HG03280 (cell line): ENCODE measurements around the gene ADAMTS1.

ENCODE experiments used
- ATAC-seq: cut with Tn5 transposase; IDR thresholded peaks from one replicate; pipeline ENCODE4 v1.9.1; 2021; ENCODE audit warnings: mild to moderate bottlenecking, moderate library complexity; ENCODE audit not compliant: unreplicated experiment

ADAMTS1 gene

GRCh38 chr21:26845759-26846035, 488 bp upstream of the ADAMTS1 start:
- no peak for ATAC-seq

GRCh38 chr21:26844258-26845065, 747 bp downstream of the ADAMTS1 start:
- ATAC-seq, result no peak

- no peak for ATAC-seq
Measured at GRCh38 chr21:26843933-26844257, 1.3 kb downstream of the ADAMTS1 start.

- no peak for ATAC-seq
Measured at GRCh38 chr21:26842974-26843932, 2.0 kb downstream of the ADAMTS1 start.

- no peak for ATAC-seq
Measured at GRCh38 chr21:26842300-26842699, 2.9 kb downstream of the ADAMTS1 start.

GRCh38 chr21:26840912-26841311, 4.3 kb downstream of the ADAMTS1 start:
- no peak for ATAC-seq

GRCh38 chr21:26840201-26840600, 5.0 kb downstream of the ADAMTS1 start:
- no peak for ATAC-seq

GRCh38 chr21:26837539-26837938, 7.7 kb downstream of the ADAMTS1 start:
- ATAC-seq, result no peak

- no peak for ATAC-seq
Measured at GRCh38 chr21:26836528-26836927, 8.7 kb downstream of the ADAMTS1 start.

GRCh38 chr21:26835714-26836265, 9.4 kb downstream of the ADAMTS1 start:
- ATAC-seq, result no peak

GRCh38 chr21:26835027-26835713, 10.0 kb downstream of the ADAMTS1 start:
- ATAC-seq, result no peak

GRCh38 chr21:26834181-26834905, 10.9 kb downstream of the ADAMTS1 start:
- no peak for ATAC-seq

GRCh38 chr21:26833460-26833939, 11.7 kb downstream of the ADAMTS1 start:
- no peak for ATAC-seq

GRCh38 chr21:26833011-26833410, 12.2 kb downstream of the ADAMTS1 start:
- ATAC-seq, result no peak

- ATAC-seq, result no peak
Measured at GRCh38 chr21:26832546-26832945, 12.7 kb downstream of the ADAMTS1 start.

- ATAC-seq, result no peak
Measured at GRCh38 chr21:26826801-26827200, 18.4 kb downstream of the ADAMTS1 start.

GRCh38 chr21:26820509-26820908, 24.7 kb downstream of the ADAMTS1 start:
- ATAC-seq, result no peak

- no peak for ATAC-seq
Measured at GRCh38 chr21:26819740-26820324, 25.4 kb downstream of the ADAMTS1 start.

- ATAC-seq, result no peak
Measured at GRCh38 chr21:26818906-26819305, 26.3 kb downstream of the ADAMTS1 start.

- ATAC-seq, result no peak
Measured at GRCh38 chr21:26815197-26815596, 30.0 kb downstream of the ADAMTS1 start.
